MM.1S (cell line): ENCODE data around the gene STK16.

ENCODE experiments used
- DNase-seq: peaks from one replicate; pipeline ENCODE4 v3.0.0-alpha.2; 2015
- H2AFZ ChIP-seq: fragments of 300-600 bp; sonication (generic); 2 replicates; pipeline ENCODE4 v1.6.0; 2016; ENCODE audit warnings: antibody characterized with exemption, low read length
- H3F3A ChIP-seq: fragments of 300-600 bp; sonication (generic); 2 replicates; pipeline ENCODE4 v1.6.1; 2016; ENCODE audit warnings: mild to moderate bottlenecking, antibody characterized with exemption, low read length, moderate library complexity, mixed read lengths; ENCODE audit not compliant: insufficient read depth
- H3K27ac ChIP-seq: fragments of 300-600 bp; sonication (generic); 2 replicates; pipeline ENCODE4 v1.5.1; 2016; ENCODE audit warnings: mild to moderate bottlenecking, low read length
- H3K27me3 ChIP-seq: fragments of 300-600 bp; sonication (generic); replicated peaks from 2 replicates; pipeline ENCODE4 v1.6.0; 2016; ENCODE audit warnings: low read length; ENCODE audit not compliant: insufficient read depth
- H3K36me3 ChIP-seq: fragments of 300-600 bp; sonication (generic); replicated peaks from 2 replicates; pipeline ENCODE4 v1.6.1; 2016; ENCODE audit warnings: mild to moderate bottlenecking, low read length, mixed read lengths; ENCODE audit not compliant: insufficient read depth
- H3K4me1 ChIP-seq: fragments of 300-600 bp; sonication (generic); 2 replicates; pipeline ENCODE4 v1.6.1; 2016; ENCODE audit warnings: low read length, mixed read lengths
- H3K4me2 ChIP-seq: fragments of 300-600 bp; sonication (generic); 2 replicates; pipeline ENCODE4 v1.6.0; 2016; ENCODE audit warnings: low read depth, low read length
- H3K4me3 ChIP-seq: fragments of 300-600 bp; sonication (generic); 2 replicates; pipeline ENCODE4 v1.5.1; 2016; ENCODE audit warnings: low read length, mixed read lengths
- H3K79me2 ChIP-seq: fragments of 300-600 bp; sonication (generic); 2 replicates; pipeline ENCODE4 v1.6.1; 2016; ENCODE audit warnings: mixed run types, low read length, mixed read lengths
- H3K9ac ChIP-seq: fragments of 300-600 bp; sonication (generic); 2 replicates; pipeline ENCODE4 v1.6.1; 2016; ENCODE audit warnings: low read length, mixed read lengths
- H3K9me2 ChIP-seq: fragments of 300-600 bp; sonication (generic); replicated peaks from 2 replicates; pipeline ENCODE4 v1.6.1; 2016; ENCODE audit warnings: mild to moderate bottlenecking, low read length, mixed read lengths; ENCODE audit not compliant: insufficient read depth
- H3K9me3 ChIP-seq: fragments of 300-600 bp; sonication (generic); replicated peaks from 2 replicates; pipeline ENCODE4 v1.6.1; 2016; ENCODE audit warnings: mild to moderate bottlenecking, low read length, mixed read lengths; ENCODE audit not compliant: insufficient read depth
- H4K20me1 ChIP-seq: fragments of 300-600 bp; sonication (generic); 2 replicates; pipeline ENCODE4 v1.6.1; 2016; ENCODE audit warnings: mild to moderate bottlenecking, low read length, moderate library complexity, mixed read lengths; ENCODE audit not compliant: insufficient read depth
- EZH2 ChIP-seq: fragments of 300-600 bp; sonication (generic); optimal IDR thresholded peaks from 2 replicates; pipeline ENCODE3; 2017; ENCODE audit warnings: low read depth, mild to moderate bottlenecking, antibody characterized with exemption, low read length, mixed read lengths
- EZH2phosphoT487 ChIP-seq: fragments of 300-600 bp; sonication (generic); IDR thresholded peaks from 2 replicates; pipeline ENCODE4 v1.6.1; 2018; ENCODE audit warnings: antibody characterized with exemption, low read length
- TF ChIP-seq, protein P1 (sequence below): fragments of 300-600 bp; sonication (generic); IDR thresholded peaks from 2 replicates; pipeline ENCODE4 v1.5.1; 2016; ENCODE audit warnings: antibody characterized with exemption, low read length, mixed read lengths

Gene STK16

DNA sequence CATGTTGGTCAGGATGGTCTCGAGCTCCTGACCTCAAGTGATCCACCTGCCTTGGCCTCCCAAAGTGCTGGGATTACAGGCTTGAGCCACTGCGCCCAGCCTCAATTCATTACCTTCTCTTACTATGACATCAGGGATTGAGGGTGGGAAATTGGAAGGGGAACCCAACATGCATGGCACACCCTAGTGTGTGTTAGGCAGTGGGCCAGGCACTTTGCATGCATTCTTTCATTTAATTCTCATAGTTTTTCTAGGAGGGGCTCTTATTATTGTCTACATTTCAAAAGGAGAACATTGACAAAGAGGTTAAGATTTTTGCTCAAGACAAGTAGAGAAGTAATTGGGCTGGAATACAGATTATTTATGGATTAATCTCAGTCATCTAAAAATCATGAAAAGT is 23.0 kb downstream of the STK16 start:
- TF ChIP-seq, protein P1, sequence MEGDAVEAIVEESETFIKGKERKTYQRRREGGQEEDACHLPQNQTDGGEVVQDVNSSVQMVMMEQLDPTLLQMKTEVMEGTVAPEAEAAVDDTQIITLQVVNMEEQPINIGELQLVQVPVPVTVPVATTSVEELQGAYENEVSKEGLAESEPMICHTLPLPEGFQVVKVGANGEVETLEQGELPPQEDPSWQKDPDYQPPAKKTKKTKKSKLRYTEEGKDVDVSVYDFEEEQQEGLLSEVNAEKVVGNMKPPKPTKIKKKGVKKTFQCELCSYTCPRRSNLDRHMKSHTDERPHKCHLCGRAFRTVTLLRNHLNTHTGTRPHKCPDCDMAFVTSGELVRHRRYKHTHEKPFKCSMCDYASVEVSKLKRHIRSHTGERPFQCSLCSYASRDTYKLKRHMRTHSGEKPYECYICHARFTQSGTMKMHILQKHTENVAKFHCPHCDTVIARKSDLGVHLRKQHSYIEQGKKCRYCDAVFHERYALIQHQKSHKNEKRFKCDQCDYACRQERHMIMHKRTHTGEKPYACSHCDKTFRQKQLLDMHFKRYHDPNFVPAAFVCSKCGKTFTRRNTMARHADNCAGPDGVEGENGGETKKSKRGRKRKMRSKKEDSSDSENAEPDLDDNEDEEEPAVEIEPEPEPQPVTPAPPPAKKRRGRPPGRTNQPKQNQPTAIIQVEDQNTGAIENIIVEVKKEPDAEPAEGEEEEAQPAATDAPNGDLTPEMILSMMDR = no peak
- TF ChIP-seq EZH2 (no peak), EZH2phosphoT487 (no peak)
- Histone ChIP-seq H2AFZ (no peak overlapping the region), H4K20me1 (no peaks in the 10 kb centered on the region), H3K4me2 (no peak overlapping the region), H3K36me3 (no peaks in the 10 kb centered on the region), H3K79me2 (no peaks in the 10 kb centered on the region), H3K9me2 (no peaks in the 10 kb centered on the region), H3K4me3 (no peak overlapping the region), H3F3A (no peaks in the 10 kb centered on the region), H3K9ac (no peak overlapping the region), H3K27ac (no peak overlapping the region), H3K9me3 (no peaks in the 10 kb centered on the region), H3K27me3 (no peaks in the 10 kb centered on the region), H3K4me1 (no peaks in the 10 kb centered on the region)
- DNase-seq = no peak

DNA sequence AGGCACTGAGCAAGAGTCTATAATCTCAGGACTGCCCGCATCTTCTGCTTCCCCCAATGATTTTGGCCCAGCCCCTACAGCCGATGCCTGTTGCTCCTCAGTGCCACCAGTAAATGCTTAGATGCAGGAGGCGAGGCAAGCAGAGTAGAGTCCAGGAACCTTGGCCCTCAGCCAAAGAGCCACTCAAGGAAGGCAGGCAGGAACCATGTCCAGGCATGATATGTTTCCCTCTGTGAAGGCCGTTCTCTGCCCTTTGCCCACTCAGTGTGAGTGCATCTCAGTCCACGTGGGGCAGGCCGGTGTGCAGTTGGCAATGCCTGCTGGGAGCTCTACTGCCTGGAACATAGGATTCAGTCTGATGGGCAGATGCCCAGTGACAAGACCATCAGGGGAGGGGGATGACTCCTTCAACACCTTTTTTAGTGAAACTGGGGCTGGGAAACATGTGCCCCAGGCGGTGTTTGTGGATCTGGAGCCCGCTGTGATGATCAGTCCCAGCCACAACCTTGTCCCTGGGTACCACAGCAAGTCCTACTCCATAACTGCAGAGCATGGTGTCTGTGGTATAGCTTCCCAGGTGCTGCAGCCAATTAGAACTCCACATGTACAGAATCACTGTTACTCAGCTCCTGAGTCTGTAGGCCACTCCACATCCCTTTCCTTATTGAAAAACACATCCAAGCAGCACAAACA is 24.2 kb downstream of the STK16 start:
- no peak for DNase-seq
- Histone ChIP-seq H4K20me1 (no peaks in the 10 kb centered on the region), H3K9me3 (no peaks in the 10 kb centered on the region)

DNA sequence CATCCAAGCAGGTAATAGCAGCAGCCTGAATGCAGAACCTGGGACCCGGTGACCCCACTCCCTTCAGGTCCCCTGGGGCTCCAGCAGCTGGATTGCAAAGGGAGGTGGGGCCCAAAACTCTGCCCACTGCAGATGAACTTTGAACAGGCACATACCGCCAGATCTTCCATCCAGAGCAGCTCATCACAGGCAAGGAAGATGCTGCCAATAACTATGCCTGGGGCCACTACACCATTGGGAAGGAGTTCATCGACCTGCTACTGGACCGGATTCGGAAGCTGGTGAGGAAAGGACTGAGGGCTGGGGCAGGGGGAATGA is 24.7 kb downstream of the STK16 start:
- no peak for DNase-seq
- Histone ChIP-seq H4K20me1 (no peaks in the 10 kb centered on the region), H3K27ac (no peak overlapping the region), H3K36me3 (no peaks in the 10 kb centered on the region), H3K9ac (no peak overlapping the region), H3K4me1 (no peaks in the 10 kb centered on the region), H3K4me2 (no peak overlapping the region), H3F3A (no peaks in the 10 kb centered on the region), H2AFZ (no peak overlapping the region), H3K27me3 (no peaks in the 10 kb centered on the region), H3K79me2 (no peaks in the 10 kb centered on the region), H3K9me3 (no peaks in the 10 kb centered on the region), H3K9me2 (no peaks in the 10 kb centered on the region), H3K4me3 (no peak overlapping the region)
- TF ChIP-seq EZH2 (no peak), EZH2phosphoT487 (no peak)
- TF ChIP-seq, protein P1 = no peak

More for the DNA sequence above, 24.2 kb downstream of the STK16 start:
- Histone ChIP-seq H3K27me3 (no peaks in the 10 kb centered on the region), H3F3A (no peaks in the 10 kb centered on the region), H3K9me2 (no peaks in the 10 kb centered on the region), H3K4me2 (no peak overlapping the region), H3K36me3 (no peaks in the 10 kb centered on the region), H3K27ac (no peak overlapping the region), H3K4me1 (no peaks in the 10 kb centered on the region), H3K4me3 (no peak overlapping the region), H3K9ac (no peak overlapping the region), H3K79me2 (no peaks in the 10 kb centered on the region), H2AFZ (no peak overlapping the region)
- TF ChIP-seq EZH2phosphoT487 = no peak
- no peak for TF ChIP-seq EZH2
- TF ChIP-seq, protein P1 = no peak
